ENCODE data around the gene ACSL4.

Gene ACSL4

GRCh38 chrX:109622270-109622669 lies 110.8 kb downstream of the ACSL4 start:
- in situ Hi-C loops (cut with MboI; ENCODE audit: low sequenced_read_pairs): no loop called here

- in situ Hi-C loops (cut with MboI; ENCODE audit: low sequenced_read_pairs): no loop called here
Measured at GRCh38 chrX:109619771-109620170, 113.3 kb downstream of the ACSL4 start.

- in situ Hi-C loops (cut with MboI; ENCODE audit: low sequenced_read_pairs): no loop called here
Measured at GRCh38 chrX:109614951-109615350, 118.1 kb downstream of the ACSL4 start.

- in situ Hi-C loops (cut with MboI; ENCODE audit: low sequenced_read_pairs): no loop called here
Measured at GRCh38 chrX:109601486-109601885, 131.6 kb downstream of the ACSL4 start.

- in situ Hi-C loops (cut with MboI; ENCODE audit: low sequenced_read_pairs): no loop called here
Measured at GRCh38 chrX:109600237-109600651, 132.8 kb downstream of the ACSL4 start.

- in situ Hi-C loops (cut with MboI; ENCODE audit: low sequenced_read_pairs): no loop called here
Measured at GRCh38 chrX:109596015-109596414, 137.0 kb downstream of the ACSL4 start.

All from HL-60/S4 (cell line).